ENCODE measurements around the gene SGMS1. TPM values are rescaled to one million over a fixed set of nuclear protein-coding genes. Genes with fewer than 3 reads are reported as not detected.
"Not testable (repeated sequence)": the region's sequence is repeated elsewhere in the genome, so short reads cannot be mapped to it uniquely, and the experiment has no call there.

The SGMS1 gene
- polyA plus RNA-seq, 2 of the 4 experiments (the other 2 are of a cell fraction), result 22.7 to 28.2 TPM

GRCh38 chr10:50572017-50572491, 51.7 kb downstream of the SGMS1 start:
- H3K4me1 ChIP-seq, result peaks cover 7% of the 10 kb centered on the region; the same call in 1 of the 3 replicates
- no peaks in the 10 kb centered on the region for H3K9me3 ChIP-seq
- no peak overlapping the region for H3K4me2 ChIP-seq
- WGBS (ENCODE audit: missing lambda C conversion rate), result 84% methylated on average over 2 of the region's 2 CpGs
- TF ChIP-seq, protein P1, sequence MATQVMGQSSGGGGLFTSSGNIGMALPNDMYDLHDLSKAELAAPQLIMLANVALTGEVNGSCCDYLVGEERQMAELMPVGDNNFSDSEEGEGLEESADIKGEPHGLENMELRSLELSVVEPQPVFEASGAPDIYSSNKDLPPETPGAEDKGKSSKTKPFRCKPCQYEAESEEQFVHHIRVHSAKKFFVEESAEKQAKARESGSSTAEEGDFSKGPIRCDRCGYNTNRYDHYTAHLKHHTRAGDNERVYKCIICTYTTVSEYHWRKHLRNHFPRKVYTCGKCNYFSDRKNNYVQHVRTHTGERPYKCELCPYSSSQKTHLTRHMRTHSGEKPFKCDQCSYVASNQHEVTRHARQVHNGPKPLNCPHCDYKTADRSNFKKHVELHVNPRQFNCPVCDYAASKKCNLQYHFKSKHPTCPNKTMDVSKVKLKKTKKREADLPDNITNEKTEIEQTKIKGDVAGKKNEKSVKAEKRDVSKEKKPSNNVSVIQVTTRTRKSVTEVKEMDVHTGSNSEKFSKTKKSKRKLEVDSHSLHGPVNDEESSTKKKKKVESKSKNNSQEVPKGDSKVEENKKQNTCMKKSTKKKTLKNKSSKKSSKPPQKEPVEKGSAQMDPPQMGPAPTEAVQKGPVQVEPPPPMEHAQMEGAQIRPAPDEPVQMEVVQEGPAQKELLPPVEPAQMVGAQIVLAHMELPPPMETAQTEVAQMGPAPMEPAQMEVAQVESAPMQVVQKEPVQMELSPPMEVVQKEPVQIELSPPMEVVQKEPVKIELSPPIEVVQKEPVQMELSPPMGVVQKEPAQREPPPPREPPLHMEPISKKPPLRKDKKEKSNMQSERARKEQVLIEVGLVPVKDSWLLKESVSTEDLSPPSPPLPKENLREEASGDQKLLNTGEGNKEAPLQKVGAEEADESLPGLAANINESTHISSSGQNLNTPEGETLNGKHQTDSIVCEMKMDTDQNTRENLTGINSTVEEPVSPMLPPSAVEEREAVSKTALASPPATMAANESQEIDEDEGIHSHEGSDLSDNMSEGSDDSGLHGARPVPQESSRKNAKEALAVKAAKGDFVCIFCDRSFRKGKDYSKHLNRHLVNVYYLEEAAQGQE (IDR thresholded peaks at IDR 0.05), result no peak
- TF ChIP-seq CBX8 (IDR thresholded peaks at IDR 0.05) (no peak), MAFK (IDR thresholded peaks at IDR 0.05; ENCODE audit: partially characterized antibody) (no peak), SREBF2 (IDR thresholded peaks at IDR 0.05) (no peak), FOSB (CRISPR knock-in tag; IDR thresholded peaks at IDR 0.05) (no peak), HES2 (IDR thresholded peaks at IDR 0.05) (no peak), KDM1A (IDR thresholded peaks at IDR 0.05; ENCODE audit: low read depth) (no peak), NR3C1 (IDR thresholded peaks at IDR 0.05) (no peak), ESRRA (IDR thresholded peaks at IDR 0.05; ENCODE audit: borderline replicate concordance, low read length) (no peak), BHLHE40 (IDR thresholded peaks at IDR 0.05; ENCODE audit: low read depth, low read length) (no peak), CHD2 (IDR thresholded peaks at IDR 0.05; ENCODE audit: low read length, partially characterized antibody) (no peak)
- TF ChIP-seq, protein P2, sequence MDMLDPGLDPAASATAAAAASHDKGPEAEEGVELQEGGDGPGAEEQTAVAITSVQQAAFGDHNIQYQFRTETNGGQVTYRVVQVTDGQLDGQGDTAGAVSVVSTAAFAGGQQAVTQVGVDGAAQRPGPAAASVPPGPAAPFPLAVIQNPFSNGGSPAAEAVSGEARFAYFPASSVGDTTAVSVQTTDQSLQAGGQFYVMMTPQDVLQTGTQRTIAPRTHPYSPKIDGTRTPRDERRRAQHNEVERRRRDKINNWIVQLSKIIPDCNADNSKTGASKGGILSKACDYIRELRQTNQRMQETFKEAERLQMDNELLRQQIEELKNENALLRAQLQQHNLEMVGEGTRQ (IDR thresholded peaks at IDR 0.05), result no peak
- FAIRE-seq, result no peak
- H3K4me3 ChIP-seq, result no peak overlapping the region
- ChIA-PET POLR2A (interaction anchor here (1.2 kb wide), 1 partner anchor 52 kb away, joined by 3 read pairs; the partner anchor contains the start of gene SGMS1), CTCF (interaction anchor here (1.7 kb wide), 1 partner anchor 50 kb away, joined by 5 read pairs; no protein-coding TSS in a partner anchor)
- no peak for DNase-seq (ENCODE audit: low read depth in 1 of 2, low spot score in 1 of 2)
- ATAC-seq, result no peak
- H3K27ac ChIP-seq, result no peak overlapping the region

DNA sequence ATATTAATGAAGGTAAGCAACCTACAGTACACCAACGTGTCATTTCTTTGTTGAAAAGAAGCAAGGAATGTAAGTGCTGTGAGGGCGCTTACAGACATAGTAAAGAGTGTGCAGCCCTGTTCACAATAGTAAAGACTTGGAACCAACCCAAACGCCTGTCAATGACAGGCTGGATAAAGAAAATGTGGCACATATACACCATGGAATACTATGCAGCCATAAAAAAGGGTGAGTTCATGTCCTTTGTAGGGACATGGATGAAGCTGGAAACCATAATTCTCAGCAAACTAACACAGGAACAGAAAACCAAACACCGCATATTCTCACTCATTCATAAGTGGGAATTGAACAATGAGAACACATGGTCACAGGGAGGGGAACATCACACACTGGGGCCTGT, 55.0 kb downstream of the SGMS1 start:
- H3K4me2 ChIP-seq; H3K27ac ChIP-seq; H3K9me3 ChIP-seq; DNase-seq (ENCODE audit: low read depth in 1 of 2, low spot score in 1 of 2); H3K4me3 ChIP-seq; H3K4me1 ChIP-seq; ATAC-seq; POLR2A ChIA-PET; FAIRE-seq: not testable (repeated sequence)
- CTCF ChIA-PET, result interaction anchor here (1.6 kb wide), 1 partner anchor 36 kb away, joined by 4 read pairs; no protein-coding TSS in a partner anchor
- WGBS (ENCODE audit: missing lambda C conversion rate), result 87% methylated on average over 4 of the region's 4 CpGs

- no peaks in the 10 kb centered on the region for H3K9me3 ChIP-seq
- ATAC-seq, result no peak
- 93% methylated on average over 3 of the region's 3 CpGs for WGBS (ENCODE audit: missing lambda C conversion rate)
- no peak overlapping the region for H3K27ac ChIP-seq
- ChIA-PET POLR2A (no interaction called here), CTCF (interaction anchor here (0.7 kb wide), 1 partner anchor 150 kb away, joined by 3 read pairs; no protein-coding TSS in a partner anchor)
- no peak overlapping the region for H3K4me2 ChIP-seq
- no peak overlapping the region for H3K4me3 ChIP-seq
- DNase-seq (ENCODE audit: low read depth in 1 of 2, low spot score in 1 of 2), result no peak
- FAIRE-seq, result no peak
- H3K4me1 ChIP-seq, result peaks cover 6% of the 10 kb centered on the region; the same call in 1 of the 3 replicates
- TF ChIP-seq HEYL (CRISPR knock-in tag; IDR thresholded peaks at IDR 0.05) (no peak), CEBPB (IDR thresholded peaks at IDR 0.05) (no peak), RAD21 (conservative IDR thresholded peaks at IDR 0.05 in 1 of 2, IDR thresholded peaks at IDR 0.05 in 1 of 2) (no peak), RCOR1 (IDR thresholded peaks at IDR 0.05; ENCODE audit: low read depth, low read length) (no peak), KDM5A (IDR thresholded peaks at IDR 0.05) (no peak), RARB (CRISPR knock-in tag; IDR thresholded peaks at IDR 0.05) (no peak), POLR2AphosphoS2 (conservative IDR thresholded peaks at IDR 0.05; ENCODE audit: low read length) (no peak), FOSB (CRISPR knock-in tag; IDR thresholded peaks at IDR 0.05) (no peak), CBX8 (IDR thresholded peaks at IDR 0.05) (no peak), EHF (CRISPR knock-in tag; IDR thresholded peaks at IDR 0.05) (no peak), HOXA7 (CRISPR knock-in tag; IDR thresholded peaks at IDR 0.05) (no peak), EHMT2 (IDR thresholded peaks at IDR 0.05; ENCODE audit: low read depth) (no peak), CTCF (IDR thresholded peaks at IDR 0.05) (no peak), KDM1A (IDR thresholded peaks at IDR 0.05; ENCODE audit: low read depth) (no peak), ZNF302 (CRISPR knock-in tag; IDR thresholded peaks at IDR 0.05) (no peak), MYC (IDR thresholded peaks at IDR 0.05; ENCODE audit: borderline replicate concordance, low read length) (no peak)
- TF ChIP-seq, protein P2 (IDR thresholded peaks at IDR 0.05), result no peak
- TF ChIP-seq, protein P3, sequence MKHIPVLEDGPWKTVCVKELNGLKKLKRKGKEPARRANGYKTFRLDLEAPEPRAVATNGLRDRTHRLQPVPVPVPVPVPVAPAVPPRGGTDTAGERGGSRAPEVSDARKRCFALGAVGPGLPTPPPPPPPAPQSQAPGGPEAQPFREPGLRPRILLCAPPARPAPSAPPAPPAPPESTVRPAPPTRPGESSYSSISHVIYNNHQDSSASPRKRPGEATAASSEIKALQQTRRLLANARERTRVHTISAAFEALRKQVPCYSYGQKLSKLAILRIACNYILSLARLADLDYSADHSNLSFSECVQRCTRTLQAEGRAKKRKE (CRISPR knock-in tag; IDR thresholded peaks at IDR 0.05; ENCODE audit: low read depth), result no peak
Observed at GRCh38 chr10:50567384-50567783, 56.4 kb downstream of the SGMS1 start.

Data from A549 (cell line).